Measurements from ENCODE around the gene FGF9.

Gene FGF9
- 5.5 to 12.1 reads per million in 2 donors for total RNA-seq

- DNase-seq = peak; percentile 74
Measured at GRCh38 chr13:21670883-21671619, at the start of gene FGF9. Gene FGF9, plus strand, starts transcription at chr13:21671073. Its CDS starts 840 bp downstream, at chr13:21671913.

DNA sequence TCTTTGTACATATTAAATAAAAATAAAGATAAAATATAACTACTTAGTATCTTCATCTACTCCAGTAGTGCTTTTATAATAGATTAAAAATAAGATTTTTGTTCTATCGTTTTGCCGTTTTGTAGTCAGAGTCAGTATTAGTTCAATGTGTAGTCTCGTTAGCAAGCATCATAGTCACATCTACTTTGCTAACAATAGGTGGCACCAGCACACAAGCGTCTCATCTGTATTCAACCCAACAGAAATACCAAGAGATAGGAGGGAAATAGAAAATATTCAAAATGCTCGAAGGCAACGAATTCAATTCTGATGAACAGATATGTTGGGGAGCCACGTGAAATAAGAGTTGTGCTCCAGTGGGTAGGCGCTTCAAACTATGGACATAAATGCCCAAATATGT, 45.5 kb upstream of the FGF9 start:
- DNase-seq = no peak

DNA sequence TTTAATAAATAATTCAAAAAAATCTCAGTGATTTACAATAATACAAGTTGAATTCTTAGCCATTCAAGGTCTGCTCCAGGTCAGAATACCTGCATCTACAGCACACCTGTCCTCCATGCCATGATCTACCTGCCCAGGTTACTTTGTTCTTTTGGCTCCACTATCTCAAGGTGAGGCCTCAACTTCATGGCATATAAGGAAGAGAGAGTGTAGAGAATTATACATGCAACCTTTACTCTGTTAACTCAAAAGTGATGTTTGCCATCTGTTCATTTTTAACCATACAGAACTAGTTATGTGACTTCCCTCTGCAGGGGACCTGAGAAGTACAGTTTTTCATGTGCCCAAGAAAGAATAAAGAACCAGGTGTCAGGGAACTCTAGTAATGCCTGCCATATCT, 38.7 kb upstream of the FGF9 start:
- DNase-seq = no peak

- no peak for DNase-seq
Measured at GRCh38 chr13:21636656-21637055, 34.2 kb upstream of the FGF9 start.

DNA sequence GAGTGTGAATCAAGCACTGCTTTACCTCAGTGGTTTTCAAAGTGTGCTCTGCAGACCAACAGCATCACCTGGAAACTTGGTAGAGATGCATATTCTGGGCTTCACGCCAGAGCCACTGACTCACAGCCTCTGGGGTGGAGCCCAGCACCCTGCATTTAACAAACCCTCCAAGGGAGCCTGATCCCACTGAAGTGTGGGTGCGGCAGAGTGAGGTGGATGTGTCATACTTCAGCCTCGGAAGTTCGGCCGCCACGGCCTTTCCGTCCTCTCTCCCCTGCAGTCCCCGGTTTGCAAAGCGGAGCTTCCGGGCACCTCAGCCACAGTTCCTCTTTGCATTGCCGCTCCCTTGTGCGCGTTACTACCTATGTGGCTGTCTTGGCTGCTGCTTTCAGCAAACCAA, 33.6 kb upstream of the FGF9 start:
- DNase-seq = peak; percentile 5

GRCh38 chr13:21638319-21639282, 32.3 kb upstream of the FGF9 start:
- DNase-seq = no peak

GRCh38 chr13:21639561-21639960, 31.3 kb upstream of the FGF9 start:
- DNase-seq = no peak

- no peak for DNase-seq
Measured at GRCh38 chr13:21641629-21642028, 29.2 kb upstream of the FGF9 start.

- no peak for DNase-seq
Measured at GRCh38 chr13:21657538-21657937, 13.3 kb upstream of the FGF9 start.

- DNase-seq = no peak
Measured at GRCh38 chr13:21659087-21659486, 11.8 kb upstream of the FGF9 start.

- no peak for DNase-seq
Measured at GRCh38 chr13:21661097-21661909, 9.6 kb upstream of the FGF9 start.

DNA sequence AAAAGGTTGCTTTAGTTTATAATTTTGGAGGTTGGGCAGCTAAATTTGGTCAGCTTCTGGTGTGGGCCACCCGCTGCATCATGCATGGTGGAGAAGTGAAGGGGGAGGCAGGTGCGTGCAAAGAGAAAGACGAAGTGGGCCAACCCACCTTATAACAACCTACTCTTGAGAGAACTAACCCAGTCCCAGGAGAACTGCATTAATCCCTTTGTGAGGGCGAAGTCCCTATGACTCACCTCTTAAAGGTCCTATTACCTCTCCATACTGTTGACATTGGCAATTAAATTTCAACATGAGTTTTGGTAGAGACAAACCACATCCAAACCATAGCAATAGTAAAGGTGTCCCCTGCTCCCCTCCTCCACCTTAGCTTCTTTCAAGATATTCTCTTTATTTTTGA, 7.7 kb upstream of the FGF9 start:
- no peak for DNase-seq

- DNase-seq = no peak
Measured at GRCh38 chr13:21668732-21669275, 2.1 kb upstream of the FGF9 start.

- peak; percentile 39 for DNase-seq
Measured at GRCh38 chr13:21670006-21670882, 629 bp upstream of the FGF9 start.

GRCh38 chr13:21671620-21672286, 880 bp downstream of the FGF9 start:
- no peak for DNase-seq

DNA sequence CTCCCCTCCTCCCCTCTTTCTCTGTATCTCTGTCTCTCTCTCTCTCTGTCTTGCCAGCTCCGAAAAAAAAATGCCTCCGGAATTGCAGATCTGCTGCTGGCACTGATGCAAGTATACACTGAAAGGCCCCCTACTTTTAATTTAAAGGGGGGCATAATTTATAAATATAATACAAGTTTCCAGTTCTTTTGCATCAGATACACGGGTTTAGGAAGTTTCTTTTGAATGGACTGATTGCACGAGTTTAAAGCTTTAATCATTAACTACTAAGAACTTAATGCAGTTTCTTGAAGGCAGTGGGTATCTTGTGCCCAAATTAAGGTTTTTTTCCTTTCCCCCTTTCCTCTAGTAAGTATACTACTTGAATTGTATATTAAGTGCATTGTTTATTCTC, 1.4 kb downstream of the FGF9 start:
- no peak for DNase-seq

GRCh38 chr13:21672796-21673538, 2.1 kb downstream of the FGF9 start:
- DNase-seq = no peak

DNA sequence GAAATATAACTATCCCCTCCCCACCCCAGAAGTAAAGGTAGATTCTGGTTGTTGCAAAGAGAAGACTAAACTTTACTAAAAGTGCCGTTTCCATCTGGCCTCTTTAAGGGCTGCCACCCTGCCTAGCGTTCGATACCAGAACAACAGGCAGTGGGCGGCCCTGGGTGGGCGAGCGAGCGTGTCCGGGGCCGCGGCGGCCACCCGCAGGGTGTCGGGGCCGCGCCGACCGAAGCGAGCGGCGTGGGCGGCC, 2.6 kb downstream of the FGF9 start:
- DNase-seq = no peak

GRCh38 chr13:21673789-21674489, 3.1 kb downstream of the FGF9 start:
- peak; percentile 29 for DNase-seq

DNA sequence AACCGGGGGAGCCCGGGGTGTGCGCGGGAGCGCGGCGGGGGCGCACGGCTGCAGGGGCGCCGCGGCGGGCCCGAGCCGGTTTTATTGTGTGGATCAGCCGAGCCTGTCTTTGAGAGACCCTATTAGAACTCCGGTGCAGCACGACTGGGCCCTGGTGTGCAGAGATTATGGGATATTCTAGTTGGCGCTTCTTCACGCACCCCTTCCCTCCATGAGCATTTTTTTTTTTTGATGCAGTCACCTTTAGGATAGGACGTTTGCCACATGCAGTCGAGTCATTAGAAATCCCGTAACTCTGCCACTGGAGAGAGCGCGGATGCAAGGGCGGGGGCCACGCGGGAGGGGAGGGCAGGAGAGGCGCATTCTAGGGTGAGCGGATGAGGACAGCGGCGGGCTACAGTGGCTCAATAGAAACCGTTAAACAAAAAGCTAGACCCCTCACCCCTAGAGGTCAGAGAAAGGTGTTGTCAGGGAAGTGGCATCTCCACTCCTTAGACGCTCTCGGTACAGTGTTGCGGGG, 3.7 kb downstream of the FGF9 start:
- no peak for DNase-seq
